ENCODE data around the gene SLC27A5.

DNA sequence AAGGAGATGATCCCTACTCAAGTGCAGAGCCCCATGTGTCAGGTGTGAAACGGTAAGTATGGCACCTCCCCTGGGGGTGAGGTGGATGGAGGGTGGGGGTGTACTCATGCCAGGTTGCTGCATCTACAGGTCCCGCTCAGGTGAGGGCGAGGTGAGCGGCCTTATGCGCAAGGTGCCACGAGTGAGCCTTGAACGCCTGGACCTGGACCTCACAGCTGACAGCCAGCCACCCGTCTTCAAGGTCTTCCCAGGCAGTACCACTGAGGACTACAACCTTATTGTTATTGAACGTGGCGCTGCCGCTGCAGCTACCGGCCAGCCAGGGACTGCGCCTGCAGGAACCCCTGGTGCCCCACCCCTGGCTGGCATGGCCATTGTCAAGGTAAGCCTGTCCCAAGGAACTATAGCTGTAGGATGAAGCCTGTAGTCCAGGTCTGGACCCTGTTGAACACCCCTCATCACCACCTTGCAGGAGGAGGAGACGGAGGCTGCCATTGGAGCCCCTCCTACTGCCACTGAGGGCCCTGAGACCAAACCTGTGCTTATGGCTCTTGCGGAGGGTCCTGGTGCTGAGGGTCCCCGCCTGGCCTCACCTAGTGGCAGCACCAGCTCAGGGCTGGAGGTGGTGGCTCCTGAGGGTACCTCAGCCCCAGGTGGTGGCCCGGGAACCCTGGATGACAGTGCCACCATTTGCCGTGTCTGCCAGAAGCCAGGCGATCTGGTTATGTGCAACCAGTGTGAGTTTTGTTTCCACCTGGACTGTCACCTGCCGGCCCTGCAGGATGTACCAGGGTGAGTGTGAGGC is 37.3 kb upstream of the SLC27A5 start:
- TF ChIP-seq PAX5 (IDR thresholded peaks at IDR 0.05; ENCODE audit: insufficient read depth, low read length, severe bottlenecking) (no peak), SPI1 (IDR thresholded peaks at IDR 0.05; ENCODE audit: low read depth, low read length) (no peak), POLR2A (IDR thresholded peaks at IDR 0.05; ENCODE audit: low read depth, low read length) (no peak), TAF1 (IDR thresholded peaks at IDR 0.05; ENCODE audit: low read depth, low read length) (no peak), POLR2AphosphoS5 (IDR thresholded peaks at IDR 0.05; ENCODE audit: low read depth, low read length) (no peak; the same call in 1 of the 2 replicates)

Data from GM12891 (cell line).